Fibroblast of lung (primary cell): ENCODE results near the gene SPATC1L.

Experiments used
- CTCF ChIP-seq, 2 donors: IDR thresholded peaks in 1 of 2; conservative IDR thresholded peaks in 1 of 2; 1 replicate in 1 of 2; 2 replicates in 1 of 2; pipeline ENCODE4 v1.5.1; 2011 to 2012; ENCODE audit warnings: low read length in 2 of 2, control low read depth in 1 of 2, inconsistent platforms in 1 of 2, low read depth in 1 of 2, mild to moderate bottlenecking in 1 of 2
- EZH2 ChIP-seq: IDR thresholded peaks from 2 replicates; pipeline ENCODE4 v1.5.1; 2012; ENCODE audit warnings: low read length, control low read depth, mild to moderate bottlenecking; ENCODE audit errors: missing control alignments

GRCh38 chr21:46112725-46113215 lies 71.5 kb downstream of the SPATC1L start:
- TF ChIP-seq EZH2 (no peak), CTCF (conservative IDR thresholded peaks at IDR 0.05 in 1 of 2, IDR thresholded peaks at IDR 0.05 in 1 of 2; ENCODE audit: low read depth in 1 of 2, low read length in 2 of 2) (no peak)
